GM12801 (cell line): ENCODE measurements around the gene NDP.

ENCODE experiments used
- TF ChIP-seq, protein P1 (sequence below): IDR thresholded peaks from one replicate; pipeline ENCODE4 v1.5.1; 2011; ENCODE audit warnings: control low read depth; ENCODE audit not compliant: insufficient read length; ENCODE audit errors: extremely low read depth

NDP gene

GRCh38 chrX:43909141-43909540, 64.0 kb downstream of the NDP start:
- TF ChIP-seq, protein P1, sequence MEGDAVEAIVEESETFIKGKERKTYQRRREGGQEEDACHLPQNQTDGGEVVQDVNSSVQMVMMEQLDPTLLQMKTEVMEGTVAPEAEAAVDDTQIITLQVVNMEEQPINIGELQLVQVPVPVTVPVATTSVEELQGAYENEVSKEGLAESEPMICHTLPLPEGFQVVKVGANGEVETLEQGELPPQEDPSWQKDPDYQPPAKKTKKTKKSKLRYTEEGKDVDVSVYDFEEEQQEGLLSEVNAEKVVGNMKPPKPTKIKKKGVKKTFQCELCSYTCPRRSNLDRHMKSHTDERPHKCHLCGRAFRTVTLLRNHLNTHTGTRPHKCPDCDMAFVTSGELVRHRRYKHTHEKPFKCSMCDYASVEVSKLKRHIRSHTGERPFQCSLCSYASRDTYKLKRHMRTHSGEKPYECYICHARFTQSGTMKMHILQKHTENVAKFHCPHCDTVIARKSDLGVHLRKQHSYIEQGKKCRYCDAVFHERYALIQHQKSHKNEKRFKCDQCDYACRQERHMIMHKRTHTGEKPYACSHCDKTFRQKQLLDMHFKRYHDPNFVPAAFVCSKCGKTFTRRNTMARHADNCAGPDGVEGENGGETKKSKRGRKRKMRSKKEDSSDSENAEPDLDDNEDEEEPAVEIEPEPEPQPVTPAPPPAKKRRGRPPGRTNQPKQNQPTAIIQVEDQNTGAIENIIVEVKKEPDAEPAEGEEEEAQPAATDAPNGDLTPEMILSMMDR = no peak

DNA sequence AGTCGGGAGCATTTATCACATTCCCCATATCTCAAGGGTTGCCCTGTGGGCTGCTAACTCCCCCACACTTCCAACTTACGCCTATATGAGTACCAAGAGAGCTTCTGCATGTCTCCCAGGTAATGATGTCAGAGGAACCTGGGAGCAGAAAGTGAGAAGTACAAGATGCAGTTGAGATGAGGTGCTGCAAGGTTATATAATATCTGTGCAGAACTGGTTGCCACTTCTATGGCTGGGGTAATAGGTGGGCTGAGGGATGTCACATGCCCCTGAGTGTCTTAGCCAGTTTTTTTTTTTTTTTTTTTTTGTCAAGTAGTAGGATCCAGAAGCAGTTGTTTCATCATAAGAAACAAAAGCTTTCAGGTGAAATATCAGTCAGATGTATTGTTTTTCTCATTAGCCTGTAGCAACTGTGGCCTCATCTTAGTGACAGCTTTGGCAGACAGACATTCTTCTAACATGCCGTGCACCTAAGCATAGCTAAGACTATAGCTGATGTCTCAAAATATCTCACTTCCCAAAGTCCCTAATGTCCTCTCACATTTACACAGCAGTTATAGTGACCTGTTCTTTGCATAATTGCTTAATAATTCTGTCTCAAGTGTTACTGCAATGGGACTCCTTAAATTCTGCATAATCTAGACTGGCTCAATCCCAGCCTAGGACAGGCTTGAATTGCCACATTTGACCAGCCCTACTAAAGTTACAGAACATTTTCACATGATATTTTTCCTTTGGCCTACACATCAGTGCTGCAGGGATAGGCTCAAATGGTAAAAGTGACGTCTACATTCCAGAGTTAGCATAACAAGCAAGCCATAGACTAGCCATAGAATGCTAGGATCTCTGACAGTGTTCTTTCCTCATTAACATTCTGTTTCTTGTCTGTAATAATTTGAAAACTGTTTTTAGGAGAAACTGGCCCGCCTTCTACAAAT, 73.0 kb downstream of the NDP start:
- TF ChIP-seq, protein P1 = no peak
